SK-N-SH (cell line): ENCODE data around the gene SST.

ENCODE experiments used
- CHD2 ChIP-seq: fragments of 150-350 bp; IDR thresholded peaks from 2 replicates; pipeline ENCODE4 v1.6.1; 2018; ENCODE audit warnings: low read length; ENCODE audit not compliant: partially characterized antibody
- CTCF ChIP-seq: fragments of 200-600 bp; sonication (generic); IDR thresholded peaks from 2 replicates; pipeline ENCODE4 v1.6.1; 2017; ENCODE audit warnings: antibody characterized with exemption, mild to moderate bottlenecking, moderate library complexity
- EP300 ChIP-seq, 2 experiments: IDR thresholded peaks; 2 replicates each; pipeline versions ENCODE4 v1.4.0 to v1.6.1; 2012; ENCODE audit warnings: borderline replicate concordance in 1 of 2, low read depth in 1 of 2, low read length in 1 of 2
- FOXJ3 ChIP-seq: sonication (generic); formaldehyde crosslinking; IDR thresholded peaks from 2 replicates; pipeline ENCODE4 v1.5.1; 2020; ENCODE audit warnings: mild to moderate bottlenecking, missing genetic modification reagents
- NRF1 ChIP-seq: IDR thresholded peaks from 2 replicates; pipeline ENCODE4 v1.6.1; 2012; ENCODE audit warnings: low read depth, mild to moderate bottlenecking, low read length
- PBX3 ChIP-seq: IDR thresholded peaks from 2 replicates; pipeline ENCODE4; 2012
- POLR2AphosphoS5 ChIP-seq: IDR thresholded peaks from 2 replicates; pipeline ENCODE4 v1.6.1; 2012; ENCODE audit warnings: low read depth, low read length
- REST ChIP-seq: IDR thresholded peaks from 2 replicates; pipeline ENCODE4 v1.6.1; 2012; ENCODE audit warnings: mild to moderate bottlenecking, low read depth, low read length, moderate library complexity
- RXRA ChIP-seq: IDR thresholded peaks from 2 replicates; pipeline ENCODE4 v1.4.0; 2012; ENCODE audit warnings: low read depth, mild to moderate bottlenecking, borderline replicate concordance
- USF2 ChIP-seq: fragments of 150-350 bp; IDR thresholded peaks from 2 replicates; pipeline ENCODE4 v1.6.1; 2017; ENCODE audit warnings: antibody characterized with exemption, low read length, low read depth, borderline replicate concordance
- YY1 ChIP-seq: IDR thresholded peaks from 2 replicates; pipeline ENCODE4 v1.4.0; 2012; ENCODE audit warnings: low read depth, mild to moderate bottlenecking
- TF ChIP-seq, protein P1 (sequence below): IDR thresholded peaks from 2 replicates; pipeline ENCODE4 v1.4.0; 2012; ENCODE audit warnings: low read depth, borderline replicate concordance

GRCh38 chr3:187700249-187700648, 30.1 kb upstream of the SST start:
- TF ChIP-seq, protein P1, sequence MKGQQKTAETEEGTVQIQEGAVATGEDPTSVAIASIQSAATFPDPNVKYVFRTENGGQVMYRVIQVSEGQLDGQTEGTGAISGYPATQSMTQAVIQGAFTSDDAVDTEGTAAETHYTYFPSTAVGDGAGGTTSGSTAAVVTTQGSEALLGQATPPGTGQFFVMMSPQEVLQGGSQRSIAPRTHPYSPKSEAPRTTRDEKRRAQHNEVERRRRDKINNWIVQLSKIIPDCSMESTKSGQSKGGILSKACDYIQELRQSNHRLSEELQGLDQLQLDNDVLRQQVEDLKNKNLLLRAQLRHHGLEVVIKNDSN: no peak
- TF ChIP-seq REST (no peak), CTCF (no peak), PBX3 (no peak), POLR2AphosphoS5 (no peak), YY1 (no peak), NRF1 (no peak), FOXJ3 (no peak), CHD2 (no peak), RXRA (no peak), USF2 (no peak), EP300 (IDR thresholded peaks at IDR 0.05; ENCODE audit: borderline replicate concordance in 1 of 2, low read depth in 1 of 2, low read length in 1 of 2) (no peak)
